Measurements from ENCODE around the gene TNFAIP2.
A peak's percentile ranks its signal among the peaks of the same experiment; 100 is the strongest.
"Not testable (repeated sequence)": the region's sequence is repeated elsewhere in the genome, so short reads cannot be mapped to it uniquely, and the experiment has no call there.

Gene TNFAIP2

DNA sequence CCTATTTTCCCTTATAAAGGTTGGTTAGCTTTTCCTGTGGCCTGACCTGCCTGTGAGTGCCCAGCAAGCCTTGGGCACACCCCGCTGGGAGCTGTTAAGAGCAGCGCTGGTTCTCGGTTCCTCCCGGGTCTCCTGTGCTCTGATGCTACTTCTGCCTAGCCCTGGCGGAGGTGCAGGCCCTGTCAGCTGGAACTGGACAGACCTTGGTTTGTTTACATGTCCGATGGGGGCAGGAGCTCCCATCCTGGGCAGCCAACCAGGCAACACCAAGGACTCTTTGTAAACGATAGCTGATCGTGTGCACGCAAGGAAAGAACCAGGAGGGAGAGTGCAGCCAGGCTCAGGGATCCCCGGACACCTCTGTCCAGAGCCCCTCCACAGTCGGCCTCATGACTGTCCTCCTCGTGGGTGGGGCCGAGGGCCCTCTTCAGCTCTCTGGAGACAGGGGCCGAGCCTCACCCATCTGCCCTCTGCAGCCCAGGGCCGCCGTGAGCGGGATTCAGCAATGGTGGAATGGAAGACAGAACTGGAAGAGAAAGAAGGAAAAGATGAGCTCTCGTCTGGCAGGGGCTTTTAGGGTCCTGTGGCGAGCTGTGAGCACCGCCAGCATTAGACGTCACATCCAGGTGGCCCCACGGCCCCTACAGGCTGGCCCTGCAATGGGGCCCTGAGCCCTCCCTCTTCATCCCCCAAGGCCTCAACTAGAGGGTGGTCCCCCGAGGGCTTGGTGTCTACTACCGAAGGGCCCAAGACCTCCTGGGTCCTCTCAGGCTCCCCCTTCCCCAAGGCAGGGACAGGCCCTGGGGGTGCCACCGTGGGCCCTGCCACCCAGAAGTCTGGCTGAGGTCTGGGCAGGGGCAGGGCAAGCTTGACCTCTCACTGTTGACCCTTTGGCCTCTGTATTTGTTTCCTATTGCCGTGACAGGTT, 12.3 kb downstream of the TNFAIP2 start:
- DNase-seq: peak; percentile 11

DNA sequence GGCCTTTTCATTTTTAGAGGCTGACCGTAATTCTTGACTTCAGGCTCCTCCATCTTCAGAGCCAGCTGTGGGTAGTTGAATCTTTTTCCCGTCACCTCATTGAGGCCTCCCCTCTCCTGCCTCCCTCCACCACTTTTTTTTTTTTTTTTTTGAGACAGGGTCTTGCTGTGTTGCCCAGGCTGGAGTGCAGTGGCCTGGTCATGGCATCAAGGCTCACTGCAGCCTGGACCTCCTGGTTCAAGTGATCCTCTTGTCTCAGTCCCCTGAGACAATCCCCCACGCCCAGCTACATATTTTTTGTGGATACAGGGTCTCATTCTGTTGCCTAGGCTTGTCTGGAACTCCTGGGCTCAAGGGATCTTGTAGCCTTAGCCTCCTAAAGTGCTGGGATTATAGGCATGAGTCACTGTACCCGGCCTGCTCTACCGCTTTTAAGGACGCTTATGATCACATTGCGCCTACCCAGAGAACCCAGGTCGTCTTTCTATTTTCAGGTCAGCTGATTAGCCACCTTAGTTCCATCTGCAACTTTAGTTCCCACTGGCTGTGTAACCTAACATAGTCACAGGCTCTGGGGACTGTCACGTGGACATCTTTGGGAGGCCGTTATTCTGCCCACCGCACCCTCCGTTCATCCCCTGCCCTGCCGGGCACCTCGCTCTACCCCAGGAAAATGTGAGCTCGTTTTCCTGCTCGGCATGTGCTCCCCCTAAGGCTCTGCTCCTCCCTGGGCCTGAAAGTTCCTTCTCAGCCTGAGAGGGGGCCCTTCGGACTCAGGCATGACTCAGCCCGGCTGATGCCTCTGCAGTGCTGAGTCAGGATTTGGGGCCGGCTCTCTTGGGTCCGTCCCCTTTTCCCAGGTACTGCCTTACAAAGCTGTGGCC, 13.4 kb downstream of the TNFAIP2 start:
- peak; percentile 54 for DNase-seq

DNA sequence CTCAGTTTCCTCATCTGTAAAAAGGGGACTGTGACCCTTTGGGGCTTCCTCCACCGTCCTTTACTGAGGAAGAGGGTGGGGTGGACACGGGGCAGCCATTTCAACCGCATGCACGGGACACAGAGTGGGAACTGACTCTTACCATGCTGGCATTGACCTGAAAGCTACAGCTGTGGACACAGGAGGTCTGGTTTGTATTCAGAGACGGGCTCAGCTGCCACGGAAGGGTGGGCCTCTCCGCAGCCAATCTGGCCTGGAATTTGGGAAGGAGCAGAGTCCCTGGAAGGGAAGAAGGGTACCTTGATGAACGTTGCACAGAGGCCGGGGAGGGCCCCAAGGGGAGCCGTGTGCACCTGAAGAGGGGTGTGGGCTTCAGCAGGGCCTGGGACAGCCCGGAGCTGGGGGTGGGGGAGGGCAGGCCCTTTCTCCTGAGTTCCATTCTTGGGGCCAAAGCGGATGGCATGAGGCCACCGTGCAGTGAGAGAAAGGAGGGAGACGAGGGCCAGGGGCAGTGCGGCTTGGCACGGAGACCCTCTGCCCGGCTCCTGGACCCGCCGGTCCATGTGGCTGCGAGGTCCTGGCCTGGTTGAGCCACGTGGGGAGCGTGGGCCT, 14.5 kb downstream of the TNFAIP2 start:
- DNase-seq: peak; percentile 65

DNA sequence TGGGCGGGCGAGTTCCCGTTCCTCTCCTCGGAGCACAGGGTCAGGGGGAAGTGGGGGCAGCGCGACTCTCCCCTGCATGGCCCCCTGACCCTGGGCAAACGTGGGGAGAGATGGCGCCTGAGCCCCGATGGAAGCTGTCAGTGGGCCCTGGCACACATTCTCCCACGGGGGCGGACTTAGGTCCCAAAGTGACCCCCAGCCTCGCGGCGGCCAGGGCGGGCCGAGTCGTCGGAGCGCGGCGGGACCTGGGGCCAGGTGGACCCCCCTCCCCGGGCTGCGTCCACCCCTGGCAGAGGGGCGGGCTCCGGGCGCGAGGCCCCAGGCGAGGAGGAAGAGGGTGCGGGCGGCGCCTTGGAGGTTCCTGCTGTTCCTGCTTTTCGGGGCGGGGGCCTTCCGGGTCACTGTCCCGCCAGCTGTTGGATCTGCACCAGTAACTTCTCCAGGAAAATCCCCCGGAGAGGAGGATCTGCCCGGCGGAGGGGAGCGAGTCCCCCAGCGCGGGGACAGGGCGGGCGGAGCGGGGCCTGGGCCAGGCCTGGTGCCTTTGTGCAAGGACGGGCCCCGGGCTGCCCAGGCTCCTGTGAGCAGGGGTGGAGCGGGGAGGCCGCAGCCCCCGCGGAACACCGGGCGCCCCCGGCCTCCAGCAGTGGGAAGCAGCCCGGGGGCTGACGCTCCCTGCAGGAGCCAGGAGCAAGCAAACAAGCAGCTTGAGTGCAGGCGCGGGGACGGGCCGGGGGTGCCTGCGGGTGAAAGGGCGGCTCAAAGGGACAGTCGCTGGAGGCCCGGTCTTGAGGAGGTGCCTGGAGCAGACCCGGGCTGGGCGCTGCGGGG, 15.3 kb downstream of the TNFAIP2 start:
- peak; percentile 71 for DNase-seq

DNA sequence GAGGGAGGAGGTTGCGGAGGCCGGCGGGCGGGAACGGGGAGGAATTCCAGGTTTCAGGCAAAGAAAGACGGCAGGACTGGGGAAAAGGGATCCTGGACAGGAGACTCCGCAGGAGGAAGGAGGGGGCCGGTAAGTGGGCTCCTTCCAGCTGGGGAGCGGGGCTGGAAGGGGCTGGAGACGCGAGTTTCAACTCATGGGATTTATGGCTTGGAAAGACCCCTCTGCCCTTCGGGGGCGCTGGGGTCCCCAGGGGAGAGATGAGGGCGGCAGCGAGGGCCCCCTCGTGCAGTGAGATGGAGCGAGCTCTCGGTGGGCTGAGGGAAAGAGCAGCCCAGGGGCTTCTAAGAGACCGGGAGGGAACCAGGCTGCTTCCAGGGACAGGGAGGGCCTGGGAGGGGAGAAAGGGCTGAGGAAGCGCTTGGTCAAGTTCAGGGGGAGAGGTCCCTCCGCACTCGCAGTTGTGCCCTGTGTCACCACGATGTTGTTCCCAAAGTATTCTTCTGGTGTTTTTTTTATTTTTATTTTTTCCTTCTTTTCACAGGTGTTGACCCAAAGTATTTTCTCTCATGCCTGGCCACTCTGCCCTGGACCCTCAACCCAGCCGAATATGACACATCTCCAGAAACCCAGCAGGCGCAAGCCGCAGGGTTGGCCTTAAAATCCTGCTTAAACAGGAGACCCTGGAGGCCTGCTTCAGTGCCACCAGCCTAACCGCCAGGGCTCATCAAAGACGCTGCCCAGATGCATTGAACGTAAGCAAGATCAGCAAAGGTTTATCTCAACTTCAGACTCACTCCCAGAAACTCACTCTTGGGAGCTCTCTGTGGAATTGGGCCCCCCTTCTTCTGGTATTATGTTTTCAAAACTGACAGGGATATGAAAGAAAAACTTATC, 16.1 kb downstream of the TNFAIP2 start:
- DNase-seq: peak; percentile 12

DNA sequence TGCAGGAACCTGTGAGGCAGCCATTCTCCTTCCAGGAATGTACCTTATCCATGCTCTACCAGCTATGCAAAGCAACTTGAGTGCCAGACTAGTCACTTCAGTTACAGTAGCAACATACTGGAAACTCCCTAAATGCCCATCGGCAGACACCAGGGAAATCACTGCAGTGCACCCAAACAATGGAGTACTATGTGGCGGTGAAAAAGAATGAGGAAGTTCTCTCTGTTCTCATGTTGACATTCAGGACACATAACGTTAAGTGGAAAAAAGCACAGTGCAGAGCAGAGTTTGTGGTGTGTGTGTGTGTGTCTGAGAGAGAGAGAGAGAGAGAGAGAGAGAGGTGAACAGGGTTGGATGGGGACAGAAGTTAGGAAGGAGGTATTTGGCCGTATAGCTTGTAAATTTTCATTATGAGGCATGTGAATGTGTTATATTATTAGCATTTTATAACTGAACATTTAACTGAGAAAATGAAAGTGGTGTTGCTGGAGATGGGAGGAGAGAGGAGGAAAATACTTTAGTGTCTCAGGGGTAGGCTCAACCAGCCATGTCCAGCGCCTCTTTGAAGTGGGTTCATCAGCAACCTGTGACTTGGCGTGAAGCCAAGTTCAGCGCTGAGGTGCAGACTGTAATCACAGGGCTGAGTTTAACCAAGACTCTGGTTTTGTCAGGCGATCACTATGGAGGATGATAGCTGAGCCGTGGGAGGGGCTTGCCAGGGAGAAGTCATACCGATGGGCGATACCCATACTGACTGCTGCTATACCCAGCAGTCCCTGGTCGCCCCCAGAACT, 17.3 kb downstream of the TNFAIP2 start:
- peak; percentile 77 for DNase-seq

DNA sequence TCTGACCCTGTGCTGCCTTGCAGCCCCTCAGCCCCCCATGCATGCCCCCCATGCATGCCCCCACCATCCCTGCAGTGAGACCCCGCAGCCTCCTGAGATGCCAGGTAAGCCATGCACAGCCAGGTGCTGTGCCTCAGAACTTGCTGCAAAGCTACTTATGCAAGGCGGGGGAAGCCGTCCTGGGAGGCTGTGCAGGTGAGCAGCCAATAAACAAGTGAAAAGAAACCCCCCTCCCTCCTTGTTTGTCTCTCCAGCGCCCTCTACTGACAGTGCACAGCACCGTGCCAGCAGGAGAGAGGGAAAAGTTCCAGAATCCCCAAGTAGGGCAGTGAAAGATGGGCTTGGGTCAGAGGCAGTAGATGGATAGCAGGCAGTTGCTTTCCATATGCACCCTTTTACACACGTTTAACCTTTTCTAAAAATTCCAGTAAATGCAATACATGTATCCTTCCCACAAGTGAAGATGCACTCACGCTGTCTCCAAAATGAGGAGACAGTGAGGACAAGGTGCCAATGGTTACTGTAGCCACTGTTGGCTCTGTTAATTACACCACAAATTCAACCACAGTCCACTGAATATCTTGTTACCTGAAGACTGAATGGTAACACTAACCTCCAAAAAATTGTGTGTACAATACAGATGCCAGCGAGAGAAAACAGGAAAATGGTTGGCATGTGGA, 18.0 kb downstream of the TNFAIP2 start:
- DNase-seq: peak; percentile 64

DNA sequence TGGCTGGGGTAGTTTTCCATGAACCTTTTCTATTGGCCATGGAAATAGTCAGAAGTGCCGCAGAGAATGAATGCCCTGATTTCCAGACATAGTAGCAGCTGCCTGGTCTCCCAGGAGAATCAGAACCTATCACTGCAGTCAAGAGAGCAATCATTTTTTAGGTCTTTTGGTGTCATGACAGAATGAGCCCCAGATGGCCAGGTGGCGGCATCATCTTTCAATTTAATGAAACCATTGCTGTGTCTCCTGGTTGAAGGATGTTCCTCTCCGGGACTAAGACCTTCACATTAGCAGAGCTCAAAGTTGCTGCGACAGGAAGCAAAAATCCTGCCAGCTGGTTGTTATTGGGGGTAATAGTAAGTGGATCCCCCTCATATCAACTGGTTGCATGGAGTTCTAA, 18.8 kb downstream of the TNFAIP2 start:
- DNase-seq: no peak

DNA sequence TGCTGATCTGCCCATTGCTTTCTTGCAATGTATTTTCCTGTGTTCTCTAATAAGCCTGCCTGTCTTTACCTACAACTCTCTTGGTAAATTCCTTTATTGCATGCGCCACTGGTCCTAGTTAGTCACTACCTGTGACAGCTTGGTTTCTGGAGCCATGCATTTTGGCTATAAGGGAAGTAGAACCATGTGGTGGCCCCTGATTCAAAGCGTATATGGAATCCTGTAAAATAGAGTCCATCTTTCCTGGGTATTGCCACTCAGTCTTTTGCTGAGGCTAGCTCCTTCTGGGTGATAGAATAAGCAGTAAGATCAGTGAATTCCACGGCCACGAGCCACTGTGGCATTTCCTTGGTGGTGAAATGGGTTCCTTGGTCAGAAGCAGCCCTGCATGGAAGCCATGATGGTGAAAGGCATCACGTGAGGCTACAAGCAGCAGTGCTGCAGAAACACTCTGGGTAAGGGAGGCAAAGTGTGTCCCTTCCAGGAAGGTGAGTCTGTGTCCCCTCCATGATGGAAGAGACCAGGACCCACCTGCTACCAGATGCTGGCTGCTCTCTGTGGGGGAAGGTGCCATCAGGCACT, 19.6 kb downstream of the TNFAIP2 start:
- DNase-seq: peak; percentile 27

DNA sequence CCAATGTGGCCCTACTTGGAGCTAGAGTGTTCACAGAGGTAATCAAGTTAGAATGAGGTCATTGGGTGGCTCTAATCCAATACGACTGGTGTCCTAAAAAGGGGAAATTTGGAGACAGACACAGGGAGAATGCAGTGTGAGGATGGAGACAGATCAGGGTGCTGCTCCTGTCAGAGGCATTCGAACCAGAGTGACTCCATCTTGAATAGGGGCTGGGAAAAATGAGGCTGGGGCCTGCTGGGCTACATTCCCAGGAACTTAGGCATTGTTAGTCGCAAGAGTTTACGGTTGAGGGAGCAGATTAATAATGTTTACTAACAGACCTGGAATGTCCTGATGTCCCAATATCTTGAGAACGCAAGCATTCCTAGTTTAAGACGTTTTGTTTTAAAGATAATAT, 20.2 kb downstream of the TNFAIP2 start:
- DNase-seq: peak; percentile 24

DNA sequence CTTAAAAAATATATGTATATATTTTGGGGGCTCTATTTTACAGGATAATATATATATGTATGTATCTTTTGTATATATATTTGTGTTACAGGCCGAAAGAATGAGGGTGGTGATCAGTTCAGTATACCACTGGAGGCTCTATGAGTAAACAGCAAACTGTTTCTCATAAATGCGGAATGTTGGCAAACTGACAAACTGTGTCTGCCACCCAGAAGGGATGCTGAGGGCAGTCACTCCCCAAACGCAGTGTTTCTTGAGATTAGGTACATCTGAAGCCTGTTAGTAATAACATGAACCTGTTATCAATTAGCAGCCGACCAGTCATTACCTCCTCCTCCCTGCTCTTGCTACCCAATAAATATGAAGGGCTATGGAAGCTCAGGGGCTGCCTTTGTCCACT, 20.8 kb downstream of the TNFAIP2 start:
- no peak for DNase-seq

DNA sequence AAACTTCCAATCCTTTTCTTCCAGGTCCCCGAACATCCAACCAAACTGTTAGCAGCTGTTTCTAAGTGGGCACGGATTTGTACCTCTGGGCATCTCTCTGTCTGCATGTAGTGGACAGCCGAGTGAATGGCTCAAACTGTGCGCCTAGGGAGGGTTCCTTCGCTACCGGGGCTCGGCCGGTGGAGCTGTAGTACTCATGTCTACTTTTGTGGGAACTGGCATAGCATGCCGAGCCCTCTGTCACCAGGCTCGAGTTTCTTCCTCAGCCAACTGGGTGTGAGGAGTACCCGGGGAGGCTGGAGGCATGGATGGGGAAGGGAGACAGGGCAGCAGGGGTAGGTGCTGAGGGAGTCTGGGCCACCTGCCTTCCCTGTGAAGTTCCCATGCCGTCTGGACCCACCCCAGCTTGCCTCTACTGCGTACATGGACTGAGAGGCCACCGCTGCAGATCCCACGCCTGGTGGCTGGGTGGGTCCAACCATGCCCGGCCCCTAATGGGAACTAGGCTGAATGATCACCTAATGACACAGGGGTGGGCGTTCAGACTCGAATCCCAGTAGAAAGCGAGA, 23.0 kb downstream of the TNFAIP2 start:
- DNase-seq: no peak

DNA sequence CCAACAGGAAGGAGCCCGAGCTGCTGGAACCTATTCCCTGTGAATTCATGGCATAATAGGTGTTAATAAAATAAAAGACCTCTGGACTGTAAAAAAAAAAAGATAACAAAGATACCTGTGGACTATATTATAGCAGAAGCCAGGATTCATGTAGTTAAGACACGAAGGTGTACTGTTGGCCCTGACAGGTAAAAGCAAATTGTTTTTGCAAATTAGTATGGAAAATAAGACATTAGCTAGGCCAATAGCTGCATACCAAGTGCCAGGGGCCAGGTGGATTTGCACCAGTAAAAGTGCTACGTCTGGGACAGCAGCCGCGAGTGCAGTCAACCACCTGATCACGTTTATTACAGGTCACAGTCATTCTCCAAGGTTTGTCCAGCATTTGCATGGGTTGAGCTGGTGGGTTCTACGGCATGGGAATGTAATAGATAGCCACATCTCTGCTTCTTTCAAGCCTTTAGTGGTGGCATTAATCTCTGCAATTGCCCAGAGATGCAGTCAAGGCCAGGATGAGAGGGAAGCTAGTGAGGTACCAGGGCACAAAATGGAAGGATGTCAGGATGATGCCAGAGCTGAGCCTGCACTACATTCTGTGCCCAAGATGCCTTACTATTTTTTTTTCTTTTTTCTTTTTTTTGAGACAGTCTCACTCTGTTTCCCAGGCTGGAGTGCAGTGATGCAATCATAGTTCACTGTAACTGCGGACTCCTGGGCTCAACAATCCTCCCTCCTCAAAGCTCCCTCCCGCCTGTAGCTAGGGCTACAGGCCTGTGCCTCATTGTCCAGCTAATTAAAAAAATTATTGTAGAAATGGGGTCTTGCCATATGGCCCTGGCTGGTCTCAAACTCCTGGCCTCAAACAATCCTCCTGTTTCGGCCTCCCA, 26.3 kb downstream of the TNFAIP2 start:
- no peak for DNase-seq

DNA sequence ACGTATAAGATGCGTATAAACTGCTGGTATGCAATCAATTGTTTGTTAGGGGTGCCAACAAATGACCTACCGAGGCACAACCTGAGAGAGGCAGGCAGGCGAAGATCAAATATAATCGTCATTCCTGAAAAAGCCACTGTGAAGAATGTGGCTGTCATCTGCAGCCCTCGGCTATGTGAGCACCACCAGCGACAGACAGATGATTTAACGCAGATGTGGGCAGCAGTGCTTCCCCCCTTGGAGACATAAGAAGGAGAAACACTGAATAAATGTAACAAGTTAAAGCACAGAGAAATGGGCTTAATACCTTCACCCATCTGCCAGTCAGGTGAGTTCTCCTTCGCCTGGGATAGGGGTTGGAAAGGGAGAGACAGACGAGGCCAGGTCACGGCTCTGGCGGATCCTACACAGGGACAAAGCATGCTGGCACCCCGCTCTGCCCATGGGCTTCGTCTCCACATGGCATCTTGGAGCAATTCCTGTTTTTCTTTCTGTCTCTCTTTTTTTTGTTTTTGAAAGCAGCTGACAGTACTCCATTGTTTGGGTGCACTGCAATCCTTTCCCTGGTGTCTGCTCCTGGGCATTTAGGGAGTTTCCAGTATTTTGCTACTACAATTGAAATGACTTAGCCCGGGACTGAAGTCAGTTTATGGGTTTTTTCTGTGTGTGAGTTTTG, 28.1 kb downstream of the TNFAIP2 start:
- DNase-seq: peak; percentile 23

DNA sequence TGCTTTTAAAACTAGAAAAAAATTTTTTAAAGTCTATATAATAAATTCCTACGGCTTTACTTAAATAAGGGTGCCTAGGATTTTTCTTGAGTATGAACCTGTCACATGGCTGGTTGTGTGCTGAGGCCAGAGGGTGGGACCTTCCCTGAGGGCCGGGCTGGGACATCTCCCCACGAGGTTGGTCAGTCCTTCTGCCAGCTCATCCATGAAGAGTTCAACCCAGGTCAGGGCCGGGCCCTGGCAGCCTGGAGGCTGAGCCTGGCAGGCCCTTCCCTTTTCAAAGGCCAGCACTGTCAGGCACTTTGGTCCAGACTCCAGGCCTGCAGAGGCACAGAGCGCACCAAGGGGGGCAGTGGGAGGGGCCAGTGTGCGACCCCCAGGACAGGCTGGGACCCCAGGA, 31.7 kb downstream of the TNFAIP2 start:
- DNase-seq: peak; percentile 93

DNA sequence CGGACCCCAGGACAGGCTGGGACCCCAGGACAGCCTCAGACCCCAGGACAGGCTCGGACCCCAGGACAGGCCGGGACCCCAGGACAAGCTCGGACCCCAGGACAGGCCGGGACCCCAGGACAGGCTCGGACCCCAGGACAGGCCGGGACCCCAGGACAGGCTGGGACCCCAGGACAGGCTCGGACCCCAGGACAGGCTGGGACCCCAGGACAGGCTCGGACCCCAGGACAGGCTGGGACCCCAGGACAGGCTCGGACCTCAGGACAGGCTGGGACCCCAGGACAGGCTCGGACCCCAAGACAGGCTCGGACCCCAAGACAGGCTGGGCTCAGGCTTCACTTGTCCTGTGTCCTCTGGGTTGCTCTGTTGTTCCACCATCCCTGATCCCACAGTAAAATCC, 32.2 kb downstream of the TNFAIP2 start:
- DNase-seq: not testable (repeated sequence)

DNA sequence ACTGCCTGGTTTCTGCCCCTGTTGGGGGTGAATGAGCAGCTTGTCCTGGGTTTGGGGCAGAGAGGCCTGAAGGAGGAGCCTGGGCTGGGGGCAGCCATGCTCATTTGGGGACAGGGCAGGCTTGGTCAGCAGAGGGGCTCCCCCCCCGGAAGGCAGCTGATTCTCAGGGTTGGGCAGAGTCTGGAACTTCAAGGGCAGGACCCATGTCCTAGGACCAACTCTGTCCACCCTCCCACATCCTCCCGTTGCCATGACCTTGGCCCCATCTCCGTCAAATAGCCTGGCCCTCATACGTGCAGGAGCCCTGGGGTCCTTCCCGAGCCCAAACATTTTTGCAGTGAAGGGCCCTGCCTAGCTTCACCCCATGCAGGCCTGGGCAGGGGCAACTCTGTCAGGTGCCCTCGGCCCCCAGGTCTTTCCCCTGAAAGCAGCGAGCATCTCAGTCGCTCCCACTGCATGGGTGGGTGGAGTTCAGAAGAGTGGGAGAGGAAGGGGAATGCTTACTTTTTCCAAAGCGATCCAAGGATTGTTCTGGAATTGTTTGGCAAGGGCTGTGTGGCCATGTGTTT, 32.6 kb downstream of the TNFAIP2 start:
- DNase-seq: no peak

Measured in suppressor macrophage treated with lipopolysaccharide for 4 hours (primary cell).